Activated CD4-positive, CD25-positive, alpha-beta regulatory T cell treated with anti-CD3 and anti-CD28 coated beads, Interleukin-2, amount 50 U/mL, for 24 hours (primary cell): ENCODE data around the gene NDRG2.

ENCODE experiments used
- ATAC-seq, 2 donors: fragments of 150-1000 bp; cut with Tn5 transposase; one replicate each; pipeline ENCODE4 v1.10.0; 2021; ENCODE audit warnings: mild to moderate bottlenecking in 1 of 2, moderate library complexity in 1 of 2

The NDRG2 gene

DNA sequence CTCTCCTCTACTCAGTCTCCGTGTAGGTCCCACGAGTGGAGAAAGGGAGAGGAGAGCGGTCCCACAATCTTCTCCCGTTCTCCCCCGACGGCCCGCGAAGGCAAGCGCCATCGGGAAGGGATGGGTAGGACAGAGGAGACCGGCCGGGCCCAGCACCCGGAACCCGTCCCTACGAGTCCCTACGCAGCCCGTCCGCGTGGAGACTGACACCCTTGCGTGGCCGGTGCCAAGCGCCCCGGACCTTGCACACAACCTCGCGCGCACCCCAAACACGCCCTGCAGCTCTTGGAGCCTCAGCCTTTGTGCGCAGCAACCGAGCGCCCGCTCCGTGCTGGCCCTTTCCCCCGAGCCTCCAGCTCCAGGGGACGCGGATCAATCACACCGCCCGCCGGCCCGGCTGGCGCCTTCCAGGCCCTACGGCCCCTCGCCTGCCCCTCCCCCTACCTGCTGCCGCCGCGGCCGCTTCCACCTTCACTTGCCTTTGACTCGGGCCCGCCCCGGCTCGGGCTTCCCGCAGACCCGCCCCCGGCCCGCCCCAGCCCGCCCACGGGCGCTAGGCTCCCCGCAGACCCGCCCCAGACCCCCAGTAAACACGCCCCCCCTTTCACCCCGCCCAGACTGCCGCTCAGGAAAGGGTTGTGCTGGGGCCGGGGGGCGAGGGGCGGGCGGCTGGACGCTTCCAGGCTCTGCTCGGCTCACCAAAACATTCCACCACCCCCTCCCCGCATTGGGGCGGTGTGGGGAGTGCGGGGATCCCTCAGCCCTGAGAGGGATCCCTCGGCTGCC lies at the start of gene NDRG2:
Gene NDRG2 (minus strand): TSS at position 477 of the 786 bp plus-strand sequence. CDS start 1,746 bp downstream, outside the sequence.
- ATAC-seq: peak; percentile 78 to 80

- no peak for ATAC-seq
These were observed 49.1 kb upstream of the NDRG2 start for GRCh38 chr14:21073921-21074320.

GRCh38 chr14:21072781-21073339 lies 48.0 kb upstream of the NDRG2 start:
- ATAC-seq: no peak

DNA sequence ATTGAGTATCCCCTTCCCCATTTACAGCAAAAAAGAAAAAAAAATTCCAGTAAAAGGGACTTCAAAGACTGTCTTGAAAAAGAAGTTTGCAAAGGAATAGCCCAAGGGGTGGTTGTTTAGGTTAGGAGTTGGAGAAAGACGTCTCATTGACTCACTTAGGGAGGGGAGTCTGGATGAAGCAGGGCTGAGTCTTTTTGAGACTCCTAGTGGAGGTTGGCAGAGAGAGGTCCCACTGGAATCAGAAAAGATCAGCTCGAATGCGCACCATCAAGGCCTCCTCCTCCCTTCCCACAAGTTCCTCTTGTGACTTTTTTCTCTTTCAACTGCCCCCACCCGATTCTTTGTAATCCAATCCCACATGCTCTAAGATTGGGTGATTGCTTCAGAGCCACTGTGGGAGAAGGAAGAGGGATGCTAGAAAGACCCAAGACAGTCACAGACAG lies 47.2 kb upstream of the NDRG2 start:
- no peak for ATAC-seq

- ATAC-seq: peak; percentile 55 to 65
These were observed 46.6 kb upstream of the NDRG2 start for GRCh38 chr14:21071225-21072030.

DNA sequence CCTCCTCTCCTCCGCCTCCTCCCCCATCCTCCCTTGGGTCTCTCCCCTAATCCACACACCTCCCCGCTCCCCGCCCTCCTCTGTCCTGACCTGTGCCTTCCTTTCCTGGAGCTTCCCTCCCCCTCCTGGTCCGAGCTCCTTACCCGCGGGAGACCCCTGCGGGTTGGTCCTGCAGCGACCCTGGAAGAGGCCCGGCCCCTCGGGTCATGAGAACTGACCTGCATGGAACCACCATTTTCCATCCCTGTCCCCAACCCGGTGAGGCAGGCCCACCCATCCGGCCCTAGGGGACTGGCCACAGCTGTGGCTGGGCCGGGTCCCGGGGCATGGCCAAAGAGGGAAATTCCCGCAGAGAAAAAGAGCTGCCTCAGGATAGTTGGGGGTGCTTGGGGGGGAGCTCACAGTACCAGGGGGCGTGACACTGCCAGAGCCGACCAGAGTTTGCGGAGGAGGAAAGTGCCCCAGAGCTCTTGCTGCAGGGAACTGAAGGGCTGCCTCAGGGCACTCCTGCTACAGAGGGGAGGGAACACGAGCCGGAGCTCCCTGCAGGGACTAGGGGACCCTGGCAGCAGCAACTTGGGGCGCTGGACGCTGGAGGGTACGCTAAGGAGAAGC lies 45.9 kb upstream of the NDRG2 start:
- peak; percentile 16 to 21 for ATAC-seq

DNA sequence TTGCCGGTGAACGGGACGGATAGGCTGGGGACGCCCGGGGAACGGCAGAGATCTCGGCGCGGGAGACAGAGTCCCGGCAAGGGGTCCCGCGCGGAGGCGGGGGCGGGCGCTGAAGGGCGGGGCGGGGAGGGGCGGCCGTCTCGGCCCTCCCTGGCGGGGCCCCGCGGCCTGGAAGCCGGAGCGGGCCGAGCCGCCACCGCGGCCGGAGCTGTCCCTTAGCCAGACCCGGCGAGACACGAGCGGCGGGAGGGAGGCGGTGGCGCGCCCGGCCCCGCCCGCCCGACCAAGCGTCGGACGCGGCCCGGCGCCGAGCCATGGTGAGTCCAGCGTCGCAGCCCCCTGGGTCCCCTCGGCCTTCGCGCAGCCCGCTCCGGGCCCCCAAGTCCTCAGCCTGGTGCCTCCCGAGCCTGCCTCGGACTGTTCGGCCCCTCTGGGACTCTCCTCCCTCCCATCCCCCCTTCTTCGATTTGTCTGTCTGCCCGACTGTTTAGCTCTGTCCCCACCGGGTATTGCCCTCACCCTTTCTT lies 45.3 kb upstream of the NDRG2 start, which contains the start of gene ARHGEF40:
Gene ARHGEF40 (plus strand): TSS at position 222 of the 527 bp plus-strand sequence. CDS start 93 bp downstream, at position 315.
- ATAC-seq: no peak

GRCh38 chr14:21069388-21070082 lies 44.7 kb upstream of the NDRG2 start:
- no peak for ATAC-seq

DNA sequence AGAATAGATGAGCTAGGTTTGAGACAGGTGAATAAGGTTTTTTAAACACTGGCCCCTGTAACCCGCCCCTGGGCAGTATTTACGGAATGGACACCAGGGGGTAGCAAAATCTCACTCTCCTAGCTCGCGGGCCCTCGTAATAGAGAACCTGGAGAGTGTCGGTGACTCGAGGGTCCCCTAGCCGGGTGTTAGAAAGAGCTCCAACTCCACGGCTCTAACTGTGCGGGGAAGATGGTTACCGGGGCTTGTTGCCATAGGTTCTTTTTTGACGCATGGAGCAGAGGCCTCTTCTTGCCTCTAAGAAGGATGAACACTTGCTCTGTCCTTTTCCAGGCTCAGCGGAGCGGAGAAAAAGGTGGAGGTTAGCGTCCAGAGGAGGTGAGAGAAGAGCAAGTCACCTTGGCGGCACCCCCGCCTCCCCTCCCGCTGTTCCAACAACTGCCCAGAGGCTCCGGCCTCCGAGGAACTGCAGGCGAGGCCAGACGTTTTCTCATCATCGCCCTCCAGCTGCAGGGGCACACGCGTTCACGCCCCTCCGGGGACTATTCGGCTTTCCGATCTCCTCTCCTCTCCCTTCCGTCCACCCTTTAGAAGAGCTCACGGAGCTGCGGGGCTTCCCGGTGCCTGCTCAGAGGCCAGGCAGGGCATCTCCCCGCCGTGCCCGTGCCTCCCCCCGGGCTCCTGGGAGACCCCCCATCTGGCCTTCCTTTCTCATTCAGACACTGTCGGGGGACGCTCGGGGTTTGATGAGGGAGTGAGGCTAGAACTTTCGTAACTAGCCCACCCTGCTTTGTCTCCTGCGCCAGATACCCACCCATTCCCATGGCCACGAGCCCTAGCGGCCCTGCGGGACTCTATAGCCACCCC lies 43.9 kb upstream of the NDRG2 start:
- ATAC-seq: peak; percentile 51 to 58

GRCh38 chr14:21066882-21067502 lies 42.1 kb upstream of the NDRG2 start:
- no peak for ATAC-seq

DNA sequence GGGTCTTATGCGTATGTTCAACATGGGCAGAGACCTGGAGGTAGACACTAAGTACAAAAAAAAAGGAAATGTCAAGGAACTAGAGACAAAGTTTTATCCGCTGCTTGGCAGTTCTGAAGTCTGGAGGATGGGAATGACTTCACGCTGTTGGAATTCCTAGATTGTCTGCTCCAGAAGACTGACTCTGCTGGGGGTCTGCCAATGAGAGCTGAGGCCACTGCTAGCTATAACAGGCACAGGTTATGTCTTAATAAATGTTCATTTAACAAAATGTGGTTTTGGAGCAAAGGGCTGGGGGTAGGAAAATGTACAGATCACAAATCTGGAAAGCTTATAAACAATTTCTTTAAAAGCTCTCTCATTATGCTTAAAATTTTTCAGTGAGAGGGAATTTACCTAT lies 38.6 kb upstream of the NDRG2 start:
- ATAC-seq: no peak

- no peak for ATAC-seq
These were observed 36.4 kb upstream of the NDRG2 start for GRCh38 chr14:21061347-21061668.

GRCh38 chr14:21060614-21061346 lies 35.9 kb upstream of the NDRG2 start:
- no peak for ATAC-seq

- no peak for ATAC-seq
These were observed 35.2 kb upstream of the NDRG2 start for GRCh38 chr14:21059842-21060613.

DNA sequence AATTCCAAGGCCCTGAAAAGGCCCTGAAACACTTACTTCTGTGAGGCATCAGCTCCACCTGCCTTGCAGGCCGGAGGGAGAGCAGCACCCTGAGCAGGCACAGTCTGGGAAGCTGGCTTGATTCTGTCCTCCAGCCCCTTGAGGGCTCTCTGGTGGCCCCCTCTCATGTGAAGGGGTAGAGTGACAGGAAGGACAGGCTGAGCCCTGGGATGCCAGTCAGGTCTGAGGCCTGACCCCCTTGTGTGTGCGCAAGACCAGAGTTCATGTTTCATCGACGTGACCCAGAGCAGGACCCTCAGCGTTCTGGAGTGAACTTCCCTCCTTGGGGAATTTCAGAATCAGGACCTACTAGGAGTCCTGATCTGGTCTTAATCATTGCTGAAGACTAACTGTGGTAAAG lies 34.0 kb upstream of the NDRG2 start:
- no peak for ATAC-seq

GRCh38 chr14:21057803-21058675 lies 33.2 kb upstream of the NDRG2 start, which contains the start of gene RNASE8:
TSS of gene RNASE8 (plus strand) at chr14:21057822. CDS start at chr14:21057893, 71 bp downstream.
- ATAC-seq: no peak

GRCh38 chr14:21056520-21057163 lies 31.8 kb upstream of the NDRG2 start:
- no peak for ATAC-seq
